GM19452 (cell line): ENCODE measurements around the gene SLC44A5.
"Not testable (repeated sequence)": the region's sequence is repeated elsewhere in the genome, so short reads cannot be mapped to it uniquely, and the experiment has no call there.

ENCODE experiments used
- ATAC-seq: cut with Tn5 transposase; IDR thresholded peaks from one replicate; pipeline ENCODE4 v1.9.1; 2021; ENCODE audit not compliant: unreplicated experiment

Gene SLC44A5

GRCh38 chr1:75611014-75611413 lies at the start of gene SLC44A5:
Gene SLC44A5, minus strand, starts transcription at chr1:75611114. Its CDS starts 69,667 bp downstream, at chr1:75541447.
- no peak for ATAC-seq

- ATAC-seq: no peak
Observed at GRCh38 chr1:75655931-75656330, 45.0 kb upstream of the SLC44A5 start.

GRCh38 chr1:75647183-75647582 lies 36.3 kb upstream of the SLC44A5 start:
- not testable (repeated sequence) for ATAC-seq

GRCh38 chr1:75645153-75645552 lies 34.2 kb upstream of the SLC44A5 start:
- not testable (repeated sequence) for ATAC-seq

- no peak for ATAC-seq
Observed at GRCh38 chr1:75643460-75643859, 32.5 kb upstream of the SLC44A5 start.

GRCh38 chr1:75641325-75641724 lies 30.4 kb upstream of the SLC44A5 start:
- ATAC-seq: no peak

GRCh38 chr1:75640137-75640536 lies 29.2 kb upstream of the SLC44A5 start:
- no peak for ATAC-seq

- ATAC-seq: peak; percentile 61
Observed at GRCh38 chr1:75632350-75632949, 21.5 kb upstream of the SLC44A5 start.

GRCh38 chr1:75630998-75631397 lies 20.1 kb upstream of the SLC44A5 start:
- no peak for ATAC-seq

GRCh38 chr1:75630004-75630594 lies 19.2 kb upstream of the SLC44A5 start:
- no peak for ATAC-seq

- no peak for ATAC-seq
Observed at GRCh38 chr1:75625795-75626194, 14.9 kb upstream of the SLC44A5 start.

GRCh38 chr1:75618382-75618781 lies 7.5 kb upstream of the SLC44A5 start:
- ATAC-seq: no peak

- no peak for ATAC-seq
Observed at GRCh38 chr1:75616436-75617433, 5.8 kb upstream of the SLC44A5 start.

- no peak for ATAC-seq
Observed at GRCh38 chr1:75615613-75616435, 4.9 kb upstream of the SLC44A5 start.

- ATAC-seq: no peak
Observed at GRCh38 chr1:75614399-75614756, 3.5 kb upstream of the SLC44A5 start.

- no peak for ATAC-seq
Observed at GRCh38 chr1:75613916-75614315, 3.0 kb upstream of the SLC44A5 start.

- ATAC-seq: no peak
Observed at GRCh38 chr1:75612976-75613375, 2.1 kb upstream of the SLC44A5 start.

GRCh38 chr1:75602486-75602885 lies 8.4 kb downstream of the SLC44A5 start:
- ATAC-seq: no peak

GRCh38 chr1:75600781-75601180 lies 10.1 kb downstream of the SLC44A5 start:
- ATAC-seq: no peak

GRCh38 chr1:75594327-75594726 lies 16.6 kb downstream of the SLC44A5 start:
- no peak for ATAC-seq

- ATAC-seq: not testable (repeated sequence)
Observed at GRCh38 chr1:75593457-75593856, 17.5 kb downstream of the SLC44A5 start.
